Panc1 (cell line): Measurements from ENCODE around the gene POU4F3.

ENCODE experiments used
- POLR2AphosphoS5 ChIP-seq: IDR thresholded peaks from 2 replicates; pipeline ENCODE4 v1.6.1; 2012; ENCODE audit warnings: mild to moderate bottlenecking, low read depth, low read length, moderate library complexity
- SIN3A ChIP-seq: IDR thresholded peaks from 2 replicates; pipeline ENCODE4 v1.6.1; 2012; ENCODE audit warnings: low read depth, mild to moderate bottlenecking, low read length, moderate library complexity, borderline replicate concordance; ENCODE audit not compliant: insufficient read depth
- TCF7L2 ChIP-seq: IDR thresholded peaks from 2 replicates; pipeline ENCODE4 v1.6.1; 2011; ENCODE audit warnings: mild to moderate bottlenecking, low read depth, low read length, inconsistent platforms
- TF ChIP-seq, protein P1 (sequence below): fragments of 450-650 bp; IDR thresholded peaks from 2 replicates; pipeline ENCODE4 v1.5.1; 2017; ENCODE audit warnings: mild to moderate bottlenecking
- TF ChIP-seq, protein P2 (sequence below), 2 experiments: IDR thresholded peaks; 2 replicates each; pipeline ENCODE4 v1.6.1; 2011 to 2012; ENCODE audit warnings: low read depth in 2 of 2, control low read depth in 1 of 2, low read length in 1 of 2, mild to moderate bottlenecking in 1 of 2, moderate library complexity in 1 of 2; ENCODE audit not compliant: insufficient read depth in 1 of 2

DNA sequence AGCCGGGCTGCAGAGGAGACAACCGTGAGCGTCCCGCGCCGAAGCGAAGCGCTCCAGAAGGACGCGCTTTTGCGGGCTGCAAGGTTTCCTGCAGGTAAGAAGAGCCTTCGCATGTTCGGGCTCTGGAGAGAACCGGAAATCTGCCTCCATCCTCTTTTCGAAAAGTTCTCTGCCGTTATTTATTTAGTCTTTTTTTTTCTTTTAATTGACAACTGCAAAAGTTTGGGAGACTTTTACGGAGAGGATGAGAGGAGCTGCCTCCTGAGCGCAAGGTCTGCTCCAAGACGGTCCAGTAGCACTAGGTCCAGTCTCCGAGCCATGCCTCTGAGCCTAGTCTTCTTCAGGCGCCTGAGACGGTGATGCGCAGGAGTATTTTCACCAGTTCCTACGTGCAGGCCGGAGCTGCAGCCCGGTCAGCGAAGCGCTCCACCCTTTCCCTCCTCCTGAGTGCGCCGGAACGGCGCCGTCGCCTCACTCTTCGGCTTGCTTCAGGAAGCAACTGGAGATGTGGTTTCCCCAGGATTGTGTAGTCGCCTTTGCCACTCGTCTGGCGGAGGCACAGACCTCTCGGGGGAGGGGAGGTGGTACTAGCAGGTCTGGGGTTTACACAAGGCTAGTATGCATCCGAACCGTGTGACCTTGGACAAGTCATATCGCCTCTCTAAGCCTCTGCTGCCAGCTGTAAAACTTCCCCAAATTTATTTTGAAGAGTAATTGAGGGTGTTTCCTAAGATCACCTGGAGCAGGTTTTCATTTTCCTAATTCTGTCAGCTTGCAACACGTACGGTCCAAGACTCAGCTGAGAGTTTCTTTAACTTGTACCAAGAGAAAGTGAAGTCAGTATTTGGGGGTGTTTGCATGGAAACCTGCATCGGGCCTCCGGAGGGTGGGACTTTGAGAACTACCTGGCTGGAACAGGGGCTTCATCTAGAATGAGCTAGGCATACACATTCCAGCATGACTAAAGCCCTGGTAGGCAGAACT is 4.5 kb downstream of the POU4F3 start:
- TF ChIP-seq, protein P1, sequence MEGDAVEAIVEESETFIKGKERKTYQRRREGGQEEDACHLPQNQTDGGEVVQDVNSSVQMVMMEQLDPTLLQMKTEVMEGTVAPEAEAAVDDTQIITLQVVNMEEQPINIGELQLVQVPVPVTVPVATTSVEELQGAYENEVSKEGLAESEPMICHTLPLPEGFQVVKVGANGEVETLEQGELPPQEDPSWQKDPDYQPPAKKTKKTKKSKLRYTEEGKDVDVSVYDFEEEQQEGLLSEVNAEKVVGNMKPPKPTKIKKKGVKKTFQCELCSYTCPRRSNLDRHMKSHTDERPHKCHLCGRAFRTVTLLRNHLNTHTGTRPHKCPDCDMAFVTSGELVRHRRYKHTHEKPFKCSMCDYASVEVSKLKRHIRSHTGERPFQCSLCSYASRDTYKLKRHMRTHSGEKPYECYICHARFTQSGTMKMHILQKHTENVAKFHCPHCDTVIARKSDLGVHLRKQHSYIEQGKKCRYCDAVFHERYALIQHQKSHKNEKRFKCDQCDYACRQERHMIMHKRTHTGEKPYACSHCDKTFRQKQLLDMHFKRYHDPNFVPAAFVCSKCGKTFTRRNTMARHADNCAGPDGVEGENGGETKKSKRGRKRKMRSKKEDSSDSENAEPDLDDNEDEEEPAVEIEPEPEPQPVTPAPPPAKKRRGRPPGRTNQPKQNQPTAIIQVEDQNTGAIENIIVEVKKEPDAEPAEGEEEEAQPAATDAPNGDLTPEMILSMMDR = no peak
- TF ChIP-seq POLR2AphosphoS5 (no peak), SIN3A (no peak), TCF7L2 (no peak)
- TF ChIP-seq, protein P2, sequence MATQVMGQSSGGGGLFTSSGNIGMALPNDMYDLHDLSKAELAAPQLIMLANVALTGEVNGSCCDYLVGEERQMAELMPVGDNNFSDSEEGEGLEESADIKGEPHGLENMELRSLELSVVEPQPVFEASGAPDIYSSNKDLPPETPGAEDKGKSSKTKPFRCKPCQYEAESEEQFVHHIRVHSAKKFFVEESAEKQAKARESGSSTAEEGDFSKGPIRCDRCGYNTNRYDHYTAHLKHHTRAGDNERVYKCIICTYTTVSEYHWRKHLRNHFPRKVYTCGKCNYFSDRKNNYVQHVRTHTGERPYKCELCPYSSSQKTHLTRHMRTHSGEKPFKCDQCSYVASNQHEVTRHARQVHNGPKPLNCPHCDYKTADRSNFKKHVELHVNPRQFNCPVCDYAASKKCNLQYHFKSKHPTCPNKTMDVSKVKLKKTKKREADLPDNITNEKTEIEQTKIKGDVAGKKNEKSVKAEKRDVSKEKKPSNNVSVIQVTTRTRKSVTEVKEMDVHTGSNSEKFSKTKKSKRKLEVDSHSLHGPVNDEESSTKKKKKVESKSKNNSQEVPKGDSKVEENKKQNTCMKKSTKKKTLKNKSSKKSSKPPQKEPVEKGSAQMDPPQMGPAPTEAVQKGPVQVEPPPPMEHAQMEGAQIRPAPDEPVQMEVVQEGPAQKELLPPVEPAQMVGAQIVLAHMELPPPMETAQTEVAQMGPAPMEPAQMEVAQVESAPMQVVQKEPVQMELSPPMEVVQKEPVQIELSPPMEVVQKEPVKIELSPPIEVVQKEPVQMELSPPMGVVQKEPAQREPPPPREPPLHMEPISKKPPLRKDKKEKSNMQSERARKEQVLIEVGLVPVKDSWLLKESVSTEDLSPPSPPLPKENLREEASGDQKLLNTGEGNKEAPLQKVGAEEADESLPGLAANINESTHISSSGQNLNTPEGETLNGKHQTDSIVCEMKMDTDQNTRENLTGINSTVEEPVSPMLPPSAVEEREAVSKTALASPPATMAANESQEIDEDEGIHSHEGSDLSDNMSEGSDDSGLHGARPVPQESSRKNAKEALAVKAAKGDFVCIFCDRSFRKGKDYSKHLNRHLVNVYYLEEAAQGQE (IDR thresholded peaks at IDR 0.05; ENCODE audit: insufficient read depth in 1 of 2, low read depth in 2 of 2, low read length in 1 of 2) = no peak
